ENCODE measurements around the gene MGAT4C.
"Not testable (repeated sequence)": the region's sequence is repeated elsewhere in the genome, so short reads cannot be mapped to it uniquely, and the experiment has no call there.

MGAT4C gene

GRCh38 chr12:86228656-86229055 is 27.5 kb downstream of the MGAT4C start:
- no peak for DNase-seq

GRCh38 chr12:86226481-86226880 is 29.7 kb downstream of the MGAT4C start:
- DNase-seq: no peak

- DNase-seq: no peak
These were observed 39.6 kb downstream of the MGAT4C start for GRCh38 chr12:86216591-86216990.

- DNase-seq: no peak
These were observed 43.2 kb downstream of the MGAT4C start for GRCh38 chr12:86213012-86213411.

- no peak for DNase-seq
These were observed 57.3 kb downstream of the MGAT4C start for GRCh38 chr12:86198696-86199444.

GRCh38 chr12:86196465-86196864 is 59.7 kb downstream of the MGAT4C start:
- no peak for DNase-seq

- DNase-seq: no peak
These were observed 61.5 kb downstream of the MGAT4C start for GRCh38 chr12:86194721-86195120.

GRCh38 chr12:86193931-86194330 is 62.3 kb downstream of the MGAT4C start:
- DNase-seq: no peak

GRCh38 chr12:86188226-86188625 is 68.0 kb downstream of the MGAT4C start:
- DNase-seq: no peak

GRCh38 chr12:86186449-86186848 is 69.7 kb downstream of the MGAT4C start:
- no peak for DNase-seq

- no peak for DNase-seq
These were observed 76.3 kb downstream of the MGAT4C start for GRCh38 chr12:86179855-86180254.

- no peak for DNase-seq
These were observed 82.0 kb downstream of the MGAT4C start for GRCh38 chr12:86174188-86174587.

- no peak for DNase-seq
These were observed 83.2 kb downstream of the MGAT4C start for GRCh38 chr12:86172913-86173443.

GRCh38 chr12:86170051-86170450 is 86.1 kb downstream of the MGAT4C start:
- no peak for DNase-seq

GRCh38 chr12:86158956-86159355 is 97.2 kb downstream of the MGAT4C start:
- no peak for DNase-seq

GRCh38 chr12:86154620-86155019 is 101.6 kb downstream of the MGAT4C start:
- DNase-seq: no peak

- DNase-seq: no peak
These were observed 107.6 kb downstream of the MGAT4C start for GRCh38 chr12:86148612-86149011.

GRCh38 chr12:86148071-86148470 is 108.1 kb downstream of the MGAT4C start:
- DNase-seq: no peak

GRCh38 chr12:86145156-86145555 is 111.0 kb downstream of the MGAT4C start:
- DNase-seq: no peak

- no peak for DNase-seq
These were observed 113.0 kb downstream of the MGAT4C start for GRCh38 chr12:86143162-86143561.

- no peak for DNase-seq
These were observed 116.5 kb downstream of the MGAT4C start for GRCh38 chr12:86139671-86140070.

- DNase-seq: no peak
These were observed 117.4 kb downstream of the MGAT4C start for GRCh38 chr12:86138770-86139169.

- DNase-seq: no peak
These were observed 118.3 kb downstream of the MGAT4C start for GRCh38 chr12:86137936-86138335.

GRCh38 chr12:86134561-86134960 is 121.6 kb downstream of the MGAT4C start:
- no peak for DNase-seq

- DNase-seq: not testable (repeated sequence)
These were observed 129.3 kb downstream of the MGAT4C start for GRCh38 chr12:86126900-86127299.

Data from CD4-positive, alpha-beta T cell treated with Interleukin-10 for 1 hour (primary cell).